Daoy (cell line): ENCODE results near the gene ENOX1. TPM values are rescaled to one million over a fixed set of nuclear protein-coding genes. Genes with fewer than 3 reads are reported as not detected.

Source experiments
- DNase-seq: peaks from one replicate; pipeline ENCODE4 v3.0.0-alpha.2; 2015; ENCODE audit warnings: low read depth
- total RNA-seq: library from RNA; depleted of rRNA; stranded (reverse); fragments of >200 nt; shearing (Covaris generic); gene quantifications from 2 replicates; pipeline ENCODE4 v1.2.3, GENCODE V29; 2014

Gene ENOX1
- total RNA-seq, 1 experiment from 2014 or later = 0.69 TPM

GRCh38 chr13:43744261-43745031 is 42.3 kb downstream of the ENOX1 start:
- DNase-seq = no peak

DNA sequence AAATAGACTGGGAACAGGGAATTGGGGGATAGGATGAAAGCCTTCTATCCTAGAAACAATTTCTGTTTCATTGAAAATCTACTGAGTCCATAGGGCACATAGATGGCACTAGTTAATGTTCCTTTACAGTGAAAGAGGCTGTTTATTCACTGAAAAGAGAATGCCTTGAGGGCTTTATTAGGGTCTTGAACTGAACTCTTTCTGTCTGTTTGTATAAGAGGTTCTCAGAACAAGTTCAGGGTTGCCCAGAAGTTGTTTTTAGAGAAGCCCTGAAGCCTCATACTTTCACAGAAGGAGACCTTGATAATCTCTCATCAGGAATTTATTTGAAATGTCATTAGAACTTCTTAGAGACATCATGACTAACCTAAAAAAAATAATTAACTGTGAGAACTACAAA is 43.9 kb downstream of the ENOX1 start:
- no peak for DNase-seq

DNA sequence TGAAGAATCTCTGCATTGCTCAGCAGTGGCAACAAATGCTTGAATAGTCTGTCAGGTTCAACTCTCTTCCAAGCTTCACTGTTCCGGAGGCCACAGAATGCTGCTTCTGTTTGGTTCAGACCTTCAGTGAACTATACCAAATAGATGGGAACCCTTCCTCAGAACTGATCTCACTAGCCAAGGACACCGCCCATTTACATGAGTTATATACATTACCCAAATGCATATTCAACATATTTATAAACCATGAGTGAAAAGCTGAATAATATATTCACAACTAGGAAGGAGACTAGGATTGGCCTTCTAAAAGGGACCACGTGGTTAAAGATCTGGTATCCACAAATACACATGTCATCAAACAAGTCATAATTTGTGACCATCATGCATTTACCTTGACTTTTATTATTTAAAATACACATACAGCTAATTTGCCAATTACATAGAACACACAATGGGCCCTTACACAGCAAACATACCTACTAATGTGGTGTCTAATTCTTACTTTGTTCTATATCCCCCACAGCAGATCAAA is 49.3 kb downstream of the ENOX1 start:
- no peak for DNase-seq

DNA sequence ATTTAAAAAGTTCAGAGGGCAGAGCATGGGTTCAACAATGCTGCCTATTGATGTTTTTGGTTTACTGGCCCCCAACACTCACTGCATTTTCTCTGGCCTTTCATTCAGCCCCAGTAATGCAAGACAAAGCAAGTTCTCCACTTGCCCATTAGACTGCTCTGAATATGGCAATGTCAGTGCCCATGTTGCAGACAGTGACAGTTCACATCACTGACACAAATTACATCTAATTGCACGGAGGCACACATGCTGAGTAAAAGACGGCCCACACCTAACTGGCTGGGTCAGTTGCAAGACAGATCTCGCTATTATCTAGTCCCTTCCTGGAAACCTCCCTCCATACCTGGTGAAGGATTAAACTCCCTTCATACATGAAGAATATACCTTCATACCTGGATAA is 54.0 kb downstream of the ENOX1 start:
- DNase-seq = no peak

DNA sequence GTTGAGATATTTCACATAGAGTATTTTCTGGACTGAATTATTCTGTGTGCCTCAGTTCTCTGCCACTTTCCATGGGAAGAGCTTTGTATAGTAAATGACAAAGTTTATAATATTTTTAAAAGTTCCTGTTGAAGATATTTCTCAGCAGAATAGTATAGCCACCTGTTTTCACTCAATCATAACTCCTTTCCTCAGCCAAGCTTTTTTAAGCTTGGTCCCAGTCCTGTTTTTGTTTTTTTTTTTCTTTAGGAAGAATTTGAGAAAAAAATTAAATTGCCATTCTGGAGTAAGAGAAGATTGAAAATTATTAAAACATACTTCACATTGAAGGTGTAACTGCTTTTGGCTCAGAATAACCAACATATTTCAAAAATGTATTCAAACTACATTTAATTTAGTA is 55.5 kb downstream of the ENOX1 start:
- no peak for DNase-seq

DNA sequence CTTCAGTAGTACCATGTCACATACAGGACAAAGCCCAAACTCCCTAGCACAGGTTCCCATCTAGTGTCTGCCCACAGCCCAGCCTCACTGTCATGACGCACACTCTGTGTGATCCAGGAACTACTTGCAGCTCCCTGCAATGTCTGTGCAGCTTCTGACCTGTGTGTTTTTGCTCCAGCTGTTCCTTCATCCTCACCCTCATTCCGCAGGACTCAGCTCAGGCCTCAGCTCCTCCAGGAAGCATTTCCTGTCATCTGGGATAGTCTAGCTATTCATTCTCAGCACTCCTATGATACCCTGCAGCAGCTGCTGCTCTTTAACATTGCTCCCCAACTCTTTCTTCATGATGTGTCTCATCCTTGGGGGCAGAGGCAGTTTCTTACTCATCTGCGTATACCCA is 56.1 kb downstream of the ENOX1 start:
- DNase-seq = peak; percentile 7

DNA sequence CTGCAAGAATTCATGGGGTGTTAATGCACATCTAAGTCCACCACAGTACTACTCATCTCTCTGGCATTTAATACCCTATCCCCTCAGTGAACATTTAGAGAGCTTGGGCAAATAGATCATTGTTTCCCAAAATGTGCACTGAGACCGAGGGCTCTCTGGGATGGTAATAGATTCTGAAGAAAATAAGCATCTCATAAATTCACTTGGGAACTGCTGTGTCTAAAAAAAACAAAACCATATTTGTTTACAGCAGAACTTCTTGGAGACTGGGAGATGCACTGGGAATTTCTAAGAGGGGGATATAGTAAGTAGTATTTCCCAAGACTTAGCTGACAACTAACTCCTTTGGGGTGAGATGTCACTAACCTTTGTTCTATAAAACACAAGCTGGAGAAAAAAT is 58.4 kb downstream of the ENOX1 start:
- no peak for DNase-seq

DNA sequence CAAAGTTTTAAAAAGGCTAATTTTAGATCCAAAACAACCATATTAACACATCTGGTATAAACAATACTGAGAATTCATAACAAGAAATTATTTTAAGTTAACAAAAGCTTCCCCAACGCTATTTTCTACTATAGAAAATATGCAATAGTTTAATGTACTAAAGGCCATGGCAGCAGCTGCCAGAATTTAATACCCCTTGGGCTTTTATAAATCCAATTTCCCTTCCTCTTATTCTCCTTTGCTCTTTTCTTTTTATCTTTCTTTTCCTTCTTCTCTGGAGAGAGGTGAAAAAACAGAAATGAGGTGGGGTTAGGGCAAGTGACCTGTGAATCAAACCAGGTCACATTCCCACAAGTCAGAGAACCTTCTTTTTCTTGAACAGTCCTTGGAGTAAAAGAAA is 58.9 kb downstream of the ENOX1 start:
- DNase-seq = no peak

DNA sequence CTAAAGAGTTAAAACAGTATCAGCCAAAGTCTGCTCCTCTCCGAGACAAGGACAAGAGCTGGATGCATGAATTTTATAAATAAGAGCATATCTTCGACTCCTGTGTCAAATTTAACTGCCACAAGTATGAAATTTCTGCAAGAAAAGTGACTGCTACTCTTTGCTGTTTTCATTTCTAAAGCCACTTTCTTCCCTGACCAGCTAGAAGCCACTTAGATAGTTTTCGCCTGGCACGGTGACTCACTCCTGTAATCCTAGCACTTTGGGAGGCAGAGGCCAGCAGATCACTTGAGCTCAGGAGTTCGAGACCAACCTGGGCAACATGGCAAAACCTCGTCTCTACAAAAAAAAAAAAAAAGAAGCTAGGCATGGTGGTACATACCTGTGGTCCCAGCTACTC is 61.3 kb downstream of the ENOX1 start:
- peak; percentile 10 for DNase-seq

DNA sequence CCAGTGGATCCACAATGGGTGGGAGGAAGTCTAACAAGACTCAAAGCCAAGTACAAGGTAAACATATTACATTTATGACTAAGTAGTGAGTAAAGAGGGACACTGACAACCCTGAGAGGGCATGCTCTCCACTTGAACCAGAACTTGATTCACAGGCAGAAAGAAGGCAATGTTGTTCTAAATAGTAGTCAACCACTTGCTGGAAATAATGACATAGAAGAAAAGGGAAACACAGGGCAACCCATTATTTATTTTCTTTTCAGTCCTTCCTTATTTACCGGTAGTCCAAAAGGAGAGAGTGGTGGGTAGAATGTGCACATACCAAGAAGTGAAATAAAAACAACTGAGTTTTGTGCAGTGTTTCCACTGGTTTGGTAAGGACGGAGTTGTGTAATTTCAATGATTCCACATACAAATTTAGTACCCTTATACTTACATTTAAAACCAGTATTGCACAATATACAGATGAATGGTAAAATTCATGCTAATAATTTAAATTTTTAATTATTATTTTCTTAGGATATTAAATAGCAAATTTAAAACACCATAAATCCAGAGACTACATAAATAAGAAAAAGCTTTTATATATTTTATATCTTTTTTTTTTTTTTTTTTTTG is 65.9 kb downstream of the ENOX1 start:
- DNase-seq = no peak

GRCh38 chr13:43698758-43699157 is 88.0 kb downstream of the ENOX1 start:
- DNase-seq = no peak

DNA sequence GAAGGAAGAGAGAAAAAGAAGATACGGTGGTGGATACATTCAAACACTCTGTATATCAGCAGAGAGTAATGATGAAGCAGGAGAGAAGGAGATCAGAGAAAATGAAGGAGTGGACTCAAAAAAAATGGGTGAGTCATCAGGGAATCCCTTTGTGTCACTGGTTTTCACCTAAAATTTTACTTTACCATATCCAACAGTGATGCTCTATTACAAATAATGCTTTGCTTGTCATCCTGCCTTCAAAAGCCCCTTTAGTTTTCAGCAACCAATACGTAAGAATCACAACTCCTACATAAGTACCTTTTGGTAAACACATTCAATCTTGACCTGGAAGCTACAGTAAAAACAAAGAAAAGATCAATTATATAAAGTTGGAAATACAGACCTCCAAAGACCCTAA is 88.8 kb downstream of the ENOX1 start:
- DNase-seq = no peak

DNA sequence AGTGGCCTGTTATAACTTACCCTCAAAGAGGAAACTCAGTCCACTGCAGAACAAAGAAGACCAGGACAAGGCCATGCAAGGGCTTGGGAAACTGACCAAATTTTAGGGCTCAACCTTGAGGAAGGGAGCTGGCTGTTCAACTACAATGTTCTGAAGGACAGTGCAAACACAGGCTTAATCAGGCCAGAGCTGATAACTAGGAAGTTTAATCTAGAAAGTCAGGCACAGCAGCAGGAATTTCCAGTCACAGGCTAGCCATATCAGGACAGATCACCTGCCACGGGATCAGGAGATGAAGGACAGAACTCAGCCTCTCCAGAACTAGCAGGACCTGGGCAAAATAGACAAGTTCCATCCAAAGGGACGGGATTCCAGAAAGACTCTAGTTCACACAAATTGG is 89.4 kb downstream of the ENOX1 start:
- DNase-seq = no peak

GRCh38 chr13:43694146-43694664 is 92.6 kb downstream of the ENOX1 start:
- no peak for DNase-seq

GRCh38 chr13:43693639-43694038 is 93.1 kb downstream of the ENOX1 start:
- DNase-seq = no peak

- DNase-seq = no peak
Measured at GRCh38 chr13:43688227-43688907, 98.4 kb downstream of the ENOX1 start.

DNA sequence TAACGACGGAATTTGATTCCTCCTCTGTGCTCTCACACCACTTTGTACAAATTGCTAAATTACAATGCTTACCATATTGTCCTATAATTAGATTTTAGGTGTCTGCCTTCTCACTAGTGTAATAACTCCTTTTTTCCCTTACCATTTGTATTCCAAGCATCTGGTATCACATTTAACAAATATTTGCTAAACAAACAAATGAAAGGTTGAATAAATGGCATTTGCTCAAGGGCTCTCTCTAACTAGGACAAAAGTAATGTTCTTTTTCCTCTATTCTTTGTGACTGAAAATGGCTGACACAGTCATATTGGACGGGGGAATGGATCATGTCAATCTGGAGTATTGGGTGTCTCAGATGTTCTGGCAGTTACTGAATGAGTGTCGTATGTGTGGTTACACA is 99.7 kb downstream of the ENOX1 start:
- DNase-seq = no peak

GRCh38 chr13:43686557-43686956 is 100.2 kb downstream of the ENOX1 start:
- peak; percentile 55 for DNase-seq

DNA sequence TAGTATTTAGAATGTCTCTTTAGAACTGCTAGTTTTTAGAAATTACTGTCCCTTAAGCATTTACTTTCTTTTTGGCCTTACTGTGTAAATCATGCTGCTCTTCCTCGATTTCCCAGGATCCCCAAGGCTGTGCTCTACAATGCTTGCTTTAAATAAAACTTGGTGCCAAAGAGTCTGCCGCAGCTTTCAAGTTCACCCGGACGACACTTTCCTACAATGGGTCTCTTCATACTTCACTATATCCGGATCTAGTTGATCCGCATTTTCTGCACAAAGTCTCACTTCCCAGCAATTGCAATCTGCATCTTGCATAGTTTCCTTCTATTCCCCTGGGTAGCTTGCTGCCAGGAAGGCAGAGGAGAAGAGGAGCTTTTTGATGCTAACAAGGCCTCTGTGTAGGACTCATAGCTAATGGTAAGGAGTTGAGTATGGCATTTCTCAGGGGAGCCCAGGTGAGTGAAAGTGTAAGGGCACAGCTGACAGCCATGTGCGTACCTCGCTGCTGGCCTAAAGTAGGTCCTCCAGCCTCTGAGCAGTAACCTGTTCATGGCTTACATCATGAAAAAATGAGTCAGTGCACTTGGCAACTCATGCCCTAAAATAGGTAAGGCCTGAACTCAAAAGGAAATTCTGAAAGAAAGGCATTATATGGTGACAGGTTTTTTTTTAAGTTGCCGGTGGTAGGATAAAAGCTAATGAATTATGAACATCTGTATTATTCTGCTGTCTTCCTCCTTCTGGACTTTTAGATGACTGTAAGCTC is 101.6 kb downstream of the ENOX1 start:
- no peak for DNase-seq

DNA sequence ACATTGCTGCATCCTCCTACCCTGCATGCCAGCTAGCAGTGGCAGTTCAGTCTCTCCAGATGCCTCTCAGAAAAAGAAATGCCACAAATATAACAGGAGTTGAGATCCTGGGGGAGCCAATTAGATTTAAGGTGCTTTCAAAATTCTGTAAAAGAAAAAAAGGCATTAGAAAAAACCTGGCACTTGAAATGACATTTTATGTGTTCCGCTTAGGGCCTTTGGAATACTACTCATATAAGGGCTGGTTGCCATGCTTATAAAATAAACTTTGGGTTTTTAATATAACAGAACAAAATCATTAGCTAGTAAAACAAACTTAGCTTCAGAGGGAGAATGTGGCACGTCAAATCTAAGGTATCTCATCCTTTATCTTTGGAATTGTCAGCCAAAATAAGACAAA is 104.1 kb downstream of the ENOX1 start:
- no peak for DNase-seq

DNA sequence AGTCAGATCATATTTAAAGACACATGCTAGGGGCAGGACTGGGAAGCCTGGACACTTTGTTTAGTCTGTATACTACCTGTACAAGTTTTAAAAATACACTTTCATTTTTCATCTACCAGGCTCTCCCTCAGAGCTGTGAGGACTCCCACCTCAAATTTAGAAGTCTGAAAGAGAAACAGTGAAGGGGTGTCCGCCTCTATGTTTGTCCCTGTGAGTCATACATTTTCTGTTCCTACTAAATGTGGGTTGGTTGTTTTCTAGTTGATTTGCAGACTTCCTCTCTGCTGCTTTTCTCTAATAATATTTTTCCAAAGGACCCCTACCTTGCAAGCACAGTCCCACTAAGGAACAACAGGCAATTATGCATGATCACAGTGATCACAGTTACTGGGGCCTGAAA is 110.5 kb downstream of the ENOX1 start:
- DNase-seq = no peak

- no peak for DNase-seq
Measured at GRCh38 chr13:43675577-43675976, 111.2 kb downstream of the ENOX1 start.
